T-helper 17 cell (primary cell): ENCODE results near the gene RALGDS. TPM values are rescaled to one million over a fixed set of nuclear protein-coding genes. Genes with fewer than 3 reads are reported as not detected.
A peak's percentile ranks its signal among the peaks of the same experiment; 100 is the strongest.

Experiments
- ATAC-seq: fragments of 150-1000 bp; cut with Tn5 transposase; 2 replicates; pipeline ENCODE4 v1.10.0; 2021; ENCODE audit warnings: mild to moderate bottlenecking, moderate library complexity
- DNase-seq, 3 donors: peaks; one replicate each; pipeline versions ENCODE4 v3.0.0 to v3.0.0-alpha.2; 2020 to 2021
- H3K9me3 ChIP-seq: one replicate; pipeline ENCODE4 v1.7.0; 2013; ENCODE audit warnings: low read length, mild to moderate bottlenecking; ENCODE audit not compliant: control insufficient read depth, poor library complexity, severe bottlenecking
- H3K27ac Mint-ChIP-seq: one replicate; pipeline ENCODE4 v1.8.0; 2022; ENCODE audit warnings: mild to moderate bottlenecking, moderate library complexity, mixed read lengths
- H3K27me3 Mint-ChIP-seq: one replicate; pipeline ENCODE4 v1.8.0; 2022; ENCODE audit warnings: mixed read lengths
- H3K36me3 Mint-ChIP-seq: one replicate; pipeline ENCODE4 v1.8.0; 2022; ENCODE audit warnings: low read depth, mixed read lengths
- H3K4me1 Mint-ChIP-seq: one replicate; pipeline ENCODE4 v1.8.0; 2022; ENCODE audit warnings: mild to moderate bottlenecking, mixed read lengths
- H3K4me3 Mint-ChIP-seq: one replicate; pipeline ENCODE4 v1.8.0; 2022; ENCODE audit warnings: mild to moderate bottlenecking, moderate library complexity, mixed read lengths
- total RNA-seq, 4 donors: library from RNA in 2 of 4; stranded (reverse) in 2 of 4; gene quantifications; one replicate each; pipeline ENCODE4 v1.2.3 and lab custom pipeline; 2022 to 2026

RALGDS gene
- total RNA-seq, 2 donors from 2014 or later, result 150 to 236 TPM

GRCh38 chr9:133160742-133161546 lies 39.9 kb upstream of the RALGDS start:
- no peaks in the 10 kb centered on the region for H3K9me3 ChIP-seq
- peaks cover 2% of the 10 kb centered on the region for H3K36me3 Mint-ChIP-seq
- peaks cover 14% of the 10 kb centered on the region for H3K4me1 Mint-ChIP-seq
- peak overlapping the region; percentile 49 for H3K4me3 Mint-ChIP-seq
- H3K27ac Mint-ChIP-seq, result peak overlapping the region; percentile 32
- ATAC-seq, result peak; percentile 81
- no peaks in the 10 kb centered on the region for H3K27me3 Mint-ChIP-seq
- DNase-seq, result no peak

GRCh38 chr9:133158695-133159094 lies 37.7 kb upstream of the RALGDS start:
- H3K27me3 Mint-ChIP-seq, result no peaks in the 10 kb centered on the region
- H3K9me3 ChIP-seq, result no peaks in the 10 kb centered on the region
- DNase-seq (no peak), ATAC-seq (no peak)
- H3K27ac Mint-ChIP-seq, result no peak overlapping the region
- no peak overlapping the region for H3K4me3 Mint-ChIP-seq
- peaks cover 2% of the 10 kb centered on the region for H3K36me3 Mint-ChIP-seq
- peaks cover 15% of the 10 kb centered on the region for H3K4me1 Mint-ChIP-seq

GRCh38 chr9:133155156-133155555 lies 34.1 kb upstream of the RALGDS start:
- Mint-ChIP-seq H3K4me3 (no peak overlapping the region), H3K4me1 (peaks cover 6% of the 10 kb centered on the region), H3K36me3 (peaks cover 2% of the 10 kb centered on the region), H3K27me3 (no peaks in the 10 kb centered on the region), H3K27ac (no peak overlapping the region)
- H3K9me3 ChIP-seq, result no peaks in the 10 kb centered on the region
- DNase-seq (no peak), ATAC-seq (no peak)

GRCh38 chr9:133154097-133154989 lies 33.3 kb upstream of the RALGDS start:
- no peak overlapping the region for H3K27ac Mint-ChIP-seq
- no peaks in the 10 kb centered on the region for H3K9me3 ChIP-seq
- ATAC-seq (no peak), DNase-seq (no peak)
- H3K36me3 Mint-ChIP-seq, result no peaks in the 10 kb centered on the region
- no peak overlapping the region for H3K4me3 Mint-ChIP-seq
- H3K4me1 Mint-ChIP-seq, result peaks cover 3% of the 10 kb centered on the region
- no peaks in the 10 kb centered on the region for H3K27me3 Mint-ChIP-seq

- Mint-ChIP-seq H3K36me3 (no peaks in the 10 kb centered on the region), H3K27ac (no peak overlapping the region), H3K4me3 (no peak overlapping the region), H3K4me1 (peaks cover 3% of the 10 kb centered on the region), H3K27me3 (no peaks in the 10 kb centered on the region)
- H3K9me3 ChIP-seq, result no peaks in the 10 kb centered on the region
- no peak for ATAC-seq
- DNase-seq, result no peak
Measured at GRCh38 chr9:133153227-133154096, 32.4 kb upstream of the RALGDS start.

GRCh38 chr9:133151601-133152525 lies 30.8 kb upstream of the RALGDS start:
- Mint-ChIP-seq H3K27ac (no peak overlapping the region), H3K4me3 (peak overlapping the region; percentile 25), H3K4me1 (peaks cover 18% of the 10 kb centered on the region), H3K27me3 (no peaks in the 10 kb centered on the region), H3K36me3 (no peaks in the 10 kb centered on the region)
- DNase-seq (no peak), ATAC-seq (no peak)
- H3K9me3 ChIP-seq, result no peaks in the 10 kb centered on the region

GRCh38 chr9:133151041-133151440 lies 30.0 kb upstream of the RALGDS start:
- no peaks in the 10 kb centered on the region for H3K9me3 ChIP-seq
- no peaks in the 10 kb centered on the region for H3K27me3 Mint-ChIP-seq
- ATAC-seq (no peak), DNase-seq (no peak)
- H3K4me3 Mint-ChIP-seq, result peak overlapping the region; percentile 65
- H3K36me3 Mint-ChIP-seq, result no peaks in the 10 kb centered on the region
- H3K27ac Mint-ChIP-seq, result peak overlapping the region; percentile 89
- H3K4me1 Mint-ChIP-seq, result peaks cover 18% of the 10 kb centered on the region

- Mint-ChIP-seq H3K27me3 (no peaks in the 10 kb centered on the region), H3K36me3 (no peaks in the 10 kb centered on the region), H3K4me3 (peak overlapping the region; percentile 87), H3K4me1 (peaks cover 24% of the 10 kb centered on the region), H3K27ac (peak overlapping the region; percentile 100)
- no peaks in the 10 kb centered on the region for H3K9me3 ChIP-seq
- DNase-seq (peak; percentile 67 to 78 (median 74)), ATAC-seq (peak; percentile 60)
Measured at GRCh38 chr9:133149130-133150015, 28.3 kb upstream of the RALGDS start.

GRCh38 chr9:133148199-133149129 lies 27.4 kb upstream of the RALGDS start:
- ATAC-seq (peak; percentile 51), DNase-seq (peak; percentile 47 to 65 (median 65))
- peak overlapping the region; percentile 100 for H3K27ac Mint-ChIP-seq
- H3K4me3 Mint-ChIP-seq, result peak overlapping the region; percentile 92
- H3K27me3 Mint-ChIP-seq, result no peaks in the 10 kb centered on the region
- peaks cover 31% of the 10 kb centered on the region for H3K4me1 Mint-ChIP-seq
- H3K36me3 Mint-ChIP-seq, result no peaks in the 10 kb centered on the region
- no peaks in the 10 kb centered on the region for H3K9me3 ChIP-seq

- peaks cover 35% of the 10 kb centered on the region for H3K4me1 Mint-ChIP-seq
- ATAC-seq, result peak; percentile 47
- peak overlapping the region; percentile 92 for H3K4me3 Mint-ChIP-seq
- H3K27me3 Mint-ChIP-seq, result no peaks in the 10 kb centered on the region
- no peaks in the 10 kb centered on the region for H3K36me3 Mint-ChIP-seq
- DNase-seq, result peak; percentile 77 to 89 (median 77)
- H3K9me3 ChIP-seq, result no peaks in the 10 kb centered on the region
- H3K27ac Mint-ChIP-seq, result peak overlapping the region; percentile 100
Measured at GRCh38 chr9:133147412-133148198, 26.6 kb upstream of the RALGDS start.
